Right lobe of liver (tissue), 6 donors: ENCODE data around the gene FHIP2A. TPM values are rescaled to one million over a fixed set of nuclear protein-coding genes. Genes with fewer than 3 reads are reported as not detected.
A peak's percentile ranks its signal among the peaks of the same experiment; 100 is the strongest.

Source experiments
- ATAC-seq, 4 donors: fragments of 200-7000 bp; cut with Tn5 transposase; one replicate each; pipeline ENCODE4 v1.9.1; 2020; ENCODE audit warnings: mild to moderate bottlenecking in 4 of 4, moderate library complexity in 4 of 4
- DNase-seq, 3 donors: peaks; one replicate each; pipeline ENCODE4 v3.0.0-alpha.2; 2020
- H3K27ac ChIP-seq, 3 donors: fragments of 200-600 bp; one replicate each; pipeline ENCODE4 v1.8.0; 2022
- H3K27me3 ChIP-seq, 2 donors: fragments of 200-600 bp; one replicate each; pipeline ENCODE4 v1.8.0; 2022
- H3K36me3 ChIP-seq, 4 donors: fragments of 200-600 bp; sonication (generic) in 1 of 4; one replicate each; pipeline versions ENCODE4 v1.5.1 to v1.8.0; 2017 to 2022; ENCODE audit warnings: control low read depth in 1 of 4
- H3K4me1 ChIP-seq, 4 donors: fragments of 200-600 bp; sonication (generic) in 1 of 4; one replicate each; pipeline versions ENCODE4 v1.5.1 to v1.8.0; 2017 to 2022; ENCODE audit warnings: control low read depth in 1 of 4
- H3K4me3 ChIP-seq, 3 donors: fragments of 200-600 bp; one replicate each; pipeline ENCODE4 v1.8.0; 2022
- H3K9me3 ChIP-seq, 4 donors: fragments of 200-600 bp; sonication (generic) in 1 of 4; one replicate each; pipeline versions ENCODE4 v1.5.1 to v1.8.0; 2017 to 2022; ENCODE audit warnings: control low read depth in 1 of 4
- CTCF ChIP-seq, 4 donors: fragments of 200-600 bp in 3 of 4; fragments of 450-650 bp in 1 of 4; IDR thresholded peaks; one replicate each; pipeline versions ENCODE4 v1.5.1 to v1.8.0; 2016 to 2022; ENCODE audit warnings: antibody characterized with exemption in 4 of 4, mild to moderate bottlenecking in 2 of 4
- POLR2A ChIP-seq: fragments of 450-650 bp; IDR thresholded peaks from one replicate; pipeline ENCODE4 v1.6.1; 2017; ENCODE audit warnings: antibody characterized with exemption, mild to moderate bottlenecking
- WGBS: methylation state at CpG from one replicate; pipeline ENCODE4 v1.1.6; 2018; ENCODE audit warnings: low coverage, low lambda C conversion rate; ENCODE audit not compliant: insufficient coverage; ENCODE audit errors: missing lambda C conversion rate; 5-methylcytosine and 5-hydroxymethylcytosine counted together
- intact Hi-C, 2 donors: fragments of 100-400 bp; cut with DNase I; formaldehyde crosslinking; loops; one replicate each; pipeline versions ENCODE4 v1.11.2 to v1.14.1; 2022
- total RNA-seq, 6 experiments: library from RNA; depleted of rRNA in 2 of 6; stranded (reverse); fragments of >200 nt in 2 of 6; fragmentation: NEBNext Ultra II Directional in 3 of 6; extraction: Animal tissue kit (Norgen Biotek cat#: 25700) in 3 of 6; gene quantifications; one replicate each; pipeline versions ENCODE4 v1.1.0 to v1.2.4, GENCODE V29; 2016 to 2023
- donor health status: DM: no; HTN: yes; CAD: no.
- donor health status: DM: no; HTN: no; CAD: no.
- donor health status: DM: no; HTN: no; CAD: no.
- donor health status: DM: no; HTN: yes; CAD: no.
- donor health status: DM: no; HTN: yes; CAD: no.

FHIP2A gene
- total RNA-seq, 6 experiments from 2014 or later = 17.4 to 22.8 (median 21.7) TPM

- Histone ChIP-seq H3K4me1 (peaks cover 0 to 25% (median 8%) of the 10 kb centered on the region in 4 donors), H3K27me3 (no peaks in the 10 kb centered on the region), H3K4me3 (no peak overlapping the region), H3K36me3 (no peaks in the 10 kb centered on the region), H3K9me3 (no peaks in the 10 kb centered on the region), H3K27ac (no peak overlapping the region)
- no peak for ATAC-seq
- 50% methylated on average over 1 of the region's 1 CpG for WGBS
- DNase-seq = no peak
- no peak for TF ChIP-seq POLR2A
- TF ChIP-seq CTCF (IDR thresholded peaks at IDR 0.05) = no peak
- intact Hi-C loops = no loop called here
Observed at GRCh38 chr10:114819322-114819721, 2.3 kb upstream of the FHIP2A start.

GRCh38 chr10:114821915-114822443 is 399 bp downstream of the FHIP2A start:
- peak overlapping the region; percentile 49 to 85 (median 82) for H3K4me3 ChIP-seq
- DNase-seq (peak; percentile 41 to 64 (median 63)), ATAC-seq (peak; percentile 35 to 54 (median 49))
- WGBS = 0% methylated on average over 1 of the region's 60 CpGs
- H3K9me3 ChIP-seq = no peaks in the 10 kb centered on the region
- intact Hi-C loops = no loop called here
- peak overlapping the region; percentile 93 to 98 (median 98) for H3K27ac ChIP-seq
- no peak for TF ChIP-seq CTCF (IDR thresholded peaks at IDR 0.05)
- peak; percentile 0 for TF ChIP-seq POLR2A
- no peaks in the 10 kb centered on the region for H3K36me3 ChIP-seq
- no peaks in the 10 kb centered on the region for H3K27me3 ChIP-seq
- H3K4me1 ChIP-seq = peaks cover 0 to 49% (median 17%) of the 10 kb centered on the region in 4 donors

- Histone ChIP-seq H3K27me3 (no peaks in the 10 kb centered on the region), H3K36me3 (no peaks in the 10 kb centered on the region), H3K4me1 (peaks cover 0 to 49% (median 17%) of the 10 kb centered on the region in 4 donors), H3K4me3 (peak overlapping the region; percentile 49 to 85 (median 82)), H3K9me3 (no peaks in the 10 kb centered on the region), H3K27ac (peak overlapping the region; percentile 93 to 98 (median 98))
- TF ChIP-seq CTCF (IDR thresholded peaks at IDR 0.05) (no peak), POLR2A (peak; percentile 47)
- ATAC-seq = peak; percentile 60 to 69 (median 64)
- 1% methylated on average over 15 of the region's 22 CpGs for WGBS
- DNase-seq = peak; percentile 41 to 61 (median 60)
- intact Hi-C loops = no loop called here
Observed at GRCh38 chr10:114822444-114823076, 980 bp downstream of the FHIP2A start.

- Histone ChIP-seq H3K4me1 (peaks cover 0 to 49% (median 17%) of the 10 kb centered on the region in 4 donors), H3K36me3 (no peaks in the 10 kb centered on the region), H3K27me3 (no peaks in the 10 kb centered on the region), H3K27ac (peak overlapping the region; percentile 4 to 98 (median 98)), H3K9me3 (no peaks in the 10 kb centered on the region), H3K4me3 (peak overlapping the region; percentile 49 to 85 (median 82))
- no peak for ATAC-seq
- 0% methylated on average over 2 of the region's 2 CpGs for WGBS
- intact Hi-C loops = no loop called here
- no peak for TF ChIP-seq POLR2A
- TF ChIP-seq CTCF (IDR thresholded peaks at IDR 0.05) = no peak
- no peak for DNase-seq
Observed at GRCh38 chr10:114823077-114823463, 1.5 kb downstream of the FHIP2A start.
